ENCODE measurements around the gene ILK.

- TF ChIP-seq, protein P1, sequence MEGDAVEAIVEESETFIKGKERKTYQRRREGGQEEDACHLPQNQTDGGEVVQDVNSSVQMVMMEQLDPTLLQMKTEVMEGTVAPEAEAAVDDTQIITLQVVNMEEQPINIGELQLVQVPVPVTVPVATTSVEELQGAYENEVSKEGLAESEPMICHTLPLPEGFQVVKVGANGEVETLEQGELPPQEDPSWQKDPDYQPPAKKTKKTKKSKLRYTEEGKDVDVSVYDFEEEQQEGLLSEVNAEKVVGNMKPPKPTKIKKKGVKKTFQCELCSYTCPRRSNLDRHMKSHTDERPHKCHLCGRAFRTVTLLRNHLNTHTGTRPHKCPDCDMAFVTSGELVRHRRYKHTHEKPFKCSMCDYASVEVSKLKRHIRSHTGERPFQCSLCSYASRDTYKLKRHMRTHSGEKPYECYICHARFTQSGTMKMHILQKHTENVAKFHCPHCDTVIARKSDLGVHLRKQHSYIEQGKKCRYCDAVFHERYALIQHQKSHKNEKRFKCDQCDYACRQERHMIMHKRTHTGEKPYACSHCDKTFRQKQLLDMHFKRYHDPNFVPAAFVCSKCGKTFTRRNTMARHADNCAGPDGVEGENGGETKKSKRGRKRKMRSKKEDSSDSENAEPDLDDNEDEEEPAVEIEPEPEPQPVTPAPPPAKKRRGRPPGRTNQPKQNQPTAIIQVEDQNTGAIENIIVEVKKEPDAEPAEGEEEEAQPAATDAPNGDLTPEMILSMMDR (IDR thresholded peaks at IDR 0.05 in 2 of 3, conservative IDR thresholded peaks at IDR 0.05 in 1 of 3; ENCODE audit: control insufficient read depth in 2 of 3, extremely low read depth in 1 of 3, insufficient read depth in 1 of 3, low read depth in 3 of 3, low read length in 3 of 3): no peak
- TF ChIP-seq ZBTB33 (IDR thresholded peaks at IDR 0.05): no peak
- no peak for TF ChIP-seq ASH2L (IDR thresholded peaks at IDR 0.05; ENCODE audit: borderline replicate concordance, low read depth)
- TF ChIP-seq, protein P2, sequence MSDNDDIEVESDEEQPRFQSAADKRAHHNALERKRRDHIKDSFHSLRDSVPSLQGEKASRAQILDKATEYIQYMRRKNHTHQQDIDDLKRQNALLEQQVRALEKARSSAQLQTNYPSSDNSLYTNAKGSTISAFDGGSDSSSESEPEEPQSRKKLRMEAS (IDR thresholded peaks at IDR 0.05; ENCODE audit: low read depth, low read length): no peak
- 0 out of 2 replicates have a peak, but pooled peaks have one; percentile 29 for TF ChIP-seq POLR2A (IDR thresholded peaks at IDR 0.05; ENCODE audit: low read depth, low read length)
- TF ChIP-seq EP300 (IDR thresholded peaks at IDR 0.05; ENCODE audit: borderline replicate concordance in 1 of 2, control insufficient read depth in 1 of 2, low read depth in 2 of 2, low read length in 2 of 2): no peak
- no peak for TF ChIP-seq MTA3 (IDR thresholded peaks at IDR 0.05; ENCODE audit: borderline replicate concordance, low read length)
- TF ChIP-seq POLR2AphosphoS5 (IDR thresholded peaks at IDR 0.05; ENCODE audit: low read length): no peak
- no peak for TF ChIP-seq PAX5 (IDR thresholded peaks at IDR 0.05; ENCODE audit: borderline replicate concordance, low read depth, low read length)
- TF ChIP-seq EGR1 (IDR thresholded peaks at IDR 0.05; ENCODE audit: borderline replicate concordance in 1 of 2, low read depth in 2 of 2, low read length in 2 of 2): no peak
- TF ChIP-seq, protein P3, sequence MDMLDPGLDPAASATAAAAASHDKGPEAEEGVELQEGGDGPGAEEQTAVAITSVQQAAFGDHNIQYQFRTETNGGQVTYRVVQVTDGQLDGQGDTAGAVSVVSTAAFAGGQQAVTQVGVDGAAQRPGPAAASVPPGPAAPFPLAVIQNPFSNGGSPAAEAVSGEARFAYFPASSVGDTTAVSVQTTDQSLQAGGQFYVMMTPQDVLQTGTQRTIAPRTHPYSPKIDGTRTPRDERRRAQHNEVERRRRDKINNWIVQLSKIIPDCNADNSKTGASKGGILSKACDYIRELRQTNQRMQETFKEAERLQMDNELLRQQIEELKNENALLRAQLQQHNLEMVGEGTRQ (IDR thresholded peaks at IDR 0.05; ENCODE audit: borderline replicate concordance, low read depth, low read length): no peak
- no peak for TF ChIP-seq YBX1 (IDR thresholded peaks at IDR 0.05)
- no peak for TF ChIP-seq MTA2 (IDR thresholded peaks at IDR 0.05; ENCODE audit: low read depth)
Observed at GRCh38 chr11:6570691-6571427, 32.7 kb upstream of the ILK start.

All from GM12878 (cell line).